Vagina (tissue), 2 donors: Measurements from ENCODE around the gene AP3S1.

ENCODE experiments used
- CTCF ChIP-seq, 3 experiments: fragments of 450-650 bp in 2 of 3; fragments of 200-600 bp in 1 of 3; sonication (generic) in 1 of 3; IDR thresholded peaks; one replicate each; pipeline ENCODE4 v1.5.1; 2017 to 2019; ENCODE audit warnings: antibody characterized with exemption in 3 of 3, mild to moderate bottlenecking in 2 of 3, moderate library complexity in 2 of 3
- POLR2AphosphoS5 ChIP-seq, 2 donors: sonication (generic); formaldehyde crosslinking; IDR thresholded peaks; one replicate each; pipeline ENCODE4 v1.9.0; 2017; ENCODE audit warnings: antibody characterized with exemption in 2 of 2, mild to moderate bottlenecking in 2 of 2, low read depth in 1 of 2; ENCODE audit not compliant: insufficient read depth in 1 of 2

DNA sequence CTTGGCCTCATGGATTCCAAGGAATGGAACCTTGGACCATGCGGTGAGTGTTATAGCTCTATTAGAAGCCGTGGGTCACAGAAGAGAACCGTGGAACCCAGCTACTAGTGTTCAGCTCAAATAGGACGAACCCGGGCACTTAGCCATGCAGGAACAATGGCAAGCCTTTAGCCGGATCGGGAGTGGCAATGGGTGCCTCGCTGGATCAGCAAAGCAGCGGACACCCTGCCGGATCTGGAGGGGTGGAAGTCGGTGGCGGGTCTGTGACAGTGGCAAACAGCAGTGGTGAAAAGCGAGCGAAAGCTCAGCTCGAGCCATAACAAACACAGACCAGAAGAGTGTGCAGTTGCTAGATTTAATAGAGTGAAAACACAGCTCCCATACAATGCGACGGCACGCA lies 22.9 kb upstream of the AP3S1 start:
- TF ChIP-seq CTCF (IDR thresholded peaks at IDR 0.05) (no peak), POLR2AphosphoS5 (IDR thresholded peaks at IDR 0.05; ENCODE audit: insufficient read depth in 1 of 2, low read depth in 1 of 2) (no peak)
